Measurements from ENCODE around the gene KRTAP2-1.
"Not testable (repeated sequence)": the region's sequence is repeated elsewhere in the genome, so short reads cannot be mapped to it uniquely, and the experiment has no call there.

Gene KRTAP2-1

DNA sequence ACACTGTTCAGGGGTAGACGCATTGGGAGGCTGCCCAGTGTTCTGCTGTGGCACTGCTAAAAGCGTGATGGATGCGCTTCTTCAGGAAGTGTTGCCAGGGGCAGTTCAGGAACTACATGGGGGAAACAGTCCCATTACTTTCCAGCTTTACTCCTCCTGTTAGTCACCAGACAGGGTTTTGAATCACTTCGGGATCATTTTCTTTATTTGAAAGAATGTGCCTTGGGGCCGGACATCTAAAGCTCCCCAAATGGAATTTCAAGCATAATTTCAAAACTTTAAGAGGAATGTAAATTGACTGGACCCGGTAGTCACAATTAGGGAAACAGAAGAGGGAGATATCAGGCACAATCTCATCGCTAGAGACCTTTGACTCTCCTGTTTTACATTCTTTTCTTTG is 1.3 kb upstream of the KRTAP2-1 start (continued):
- TF ChIP-seq ZNF830 (tag by site-specific recombination; IDR thresholded peaks at IDR 0.05; ENCODE audit: low read depth) (no peak), ZNF558 (tag by site-specific recombination; IDR thresholded peaks at IDR 0.05) (no peak)

DNA sequence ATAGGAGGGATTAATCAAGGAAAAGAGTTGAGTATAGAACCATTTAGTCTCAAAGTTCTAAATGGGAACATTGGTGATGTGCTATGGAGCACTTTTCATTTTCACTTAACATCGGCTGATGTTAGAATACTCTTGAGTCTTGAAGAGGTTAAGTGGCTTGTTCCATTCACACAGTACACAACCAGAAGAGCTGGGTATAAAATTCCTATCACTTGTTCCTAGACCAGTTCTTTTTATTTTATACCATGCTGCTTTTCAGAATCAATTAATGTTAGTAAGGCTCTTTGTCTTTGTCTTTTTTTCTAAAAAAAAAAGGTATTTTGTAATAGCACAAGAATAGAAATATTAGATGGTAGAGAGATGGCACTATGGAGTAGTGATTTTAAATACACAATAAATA is 4.2 kb downstream of the KRTAP2-1 start:
- no peak for TF ChIP-seq ZNF404 (tag by site-specific recombination; IDR thresholded peaks at IDR 0.05)
- TF ChIP-seq, protein P1, sequence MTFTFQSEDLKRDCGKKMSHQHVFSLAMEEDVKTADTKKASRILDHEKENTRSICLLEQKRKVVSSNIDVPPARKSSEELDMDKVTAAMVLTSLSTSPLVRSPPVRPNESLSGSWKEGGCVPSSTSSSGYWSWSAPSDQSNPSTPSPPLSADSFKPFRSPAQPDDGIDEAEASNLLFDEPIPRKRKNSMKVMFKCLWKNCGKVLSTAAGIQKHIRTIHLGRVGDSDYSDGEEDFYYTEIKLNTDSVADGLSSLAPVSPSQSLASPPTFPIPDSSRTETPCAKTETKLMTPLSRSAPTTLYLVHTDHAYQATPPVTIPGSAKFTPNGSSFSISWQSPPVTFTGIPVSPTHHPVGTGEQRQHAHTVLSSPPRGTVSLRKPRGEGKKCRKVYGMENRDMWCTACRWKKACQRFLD (tag by site-specific recombination; IDR thresholded peaks at IDR 0.05) = no peak
- no peak for TF ChIP-seq ZNF416 (tag by site-specific recombination; IDR thresholded peaks at IDR 0.05)
- TF ChIP-seq, protein P2, sequence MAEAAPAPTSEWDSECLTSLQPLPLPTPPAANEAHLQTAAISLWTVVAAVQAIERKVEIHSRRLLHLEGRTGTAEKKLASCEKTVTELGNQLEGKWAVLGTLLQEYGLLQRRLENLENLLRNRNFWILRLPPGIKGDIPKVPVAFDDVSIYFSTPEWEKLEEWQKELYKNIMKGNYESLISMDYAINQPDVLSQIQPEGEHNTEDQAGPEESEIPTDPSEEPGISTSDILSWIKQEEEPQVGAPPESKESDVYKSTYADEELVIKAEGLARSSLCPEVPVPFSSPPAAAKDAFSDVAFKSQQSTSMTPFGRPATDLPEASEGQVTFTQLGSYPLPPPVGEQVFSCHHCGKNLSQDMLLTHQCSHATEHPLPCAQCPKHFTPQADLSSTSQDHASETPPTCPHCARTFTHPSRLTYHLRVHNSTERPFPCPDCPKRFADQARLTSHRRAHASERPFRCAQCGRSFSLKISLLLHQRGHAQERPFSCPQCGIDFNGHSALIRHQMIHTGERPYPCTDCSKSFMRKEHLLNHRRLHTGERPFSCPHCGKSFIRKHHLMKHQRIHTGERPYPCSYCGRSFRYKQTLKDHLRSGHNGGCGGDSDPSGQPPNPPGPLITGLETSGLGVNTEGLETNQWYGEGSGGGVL (tag by site-specific recombination; IDR thresholded peaks at IDR 0.05) = no peak
- TF ChIP-seq ZNF169 (tag by site-specific recombination; IDR thresholded peaks at IDR 0.05) = no peak
- no peak for TF ChIP-seq ZSCAN30 (tag by site-specific recombination; IDR thresholded peaks at IDR 0.05)
- TF ChIP-seq ZNF202 (tag by site-specific recombination; IDR thresholded peaks at IDR 0.05; ENCODE audit: borderline replicate concordance) = no peak
- TF ChIP-seq ZIC2 (tag by site-specific recombination; IDR thresholded peaks at IDR 0.05) = no peak
- no peak for TF ChIP-seq PBX3 (CRISPR knock-in tag; IDR thresholded peaks at IDR 0.05)
- no peak for TF ChIP-seq ZNF10 (tag by site-specific recombination; IDR thresholded peaks at IDR 0.05)
- no peak for TF ChIP-seq ZNF626 (tag by site-specific recombination; IDR thresholded peaks at IDR 0.05)
- TF ChIP-seq ZNF621 (tag by site-specific recombination; IDR thresholded peaks at IDR 0.05) = no peak
- no peak for TF ChIP-seq ZFP41 (tag by site-specific recombination; IDR thresholded peaks at IDR 0.05; ENCODE audit: borderline replicate concordance)
- TF ChIP-seq ZBTB20 (tag by site-specific recombination; IDR thresholded peaks at IDR 0.05) = no peak
- no peak for TF ChIP-seq ZNF623 (tag by site-specific recombination; IDR thresholded peaks at IDR 0.05)
- no peak for TF ChIP-seq GLI2 (tag by site-specific recombination; IDR thresholded peaks at IDR 0.05; ENCODE audit: borderline replicate concordance, low read depth)
- no peak for TF ChIP-seq ZNF776 (tag by site-specific recombination; IDR thresholded peaks at IDR 0.05; ENCODE audit: borderline replicate concordance)
- ChIA-PET CTCF (interaction anchor here (1.0 to 1.5 kb wide), 2 partner anchors 15 to 79 kb away, joined by 3 read pairs; no protein-coding TSS in a partner anchor), POLR2A (no interaction called here)
- Histone ChIP-seq H3K36me3 (ENCODE audit: control insufficient read depth in 2 of 2, insufficient read depth in 1 of 2, low read length in 2 of 2) (no peaks in the 10 kb centered on the region), H3K27ac (ENCODE audit: extremely low read depth, low read depth, low read length) (no peak overlapping the region), H3K9me3 (ENCODE audit: control insufficient read depth, insufficient read depth, low read depth, low read length) (no peaks in the 10 kb centered on the region; the same call in 1 of the 2 replicates), H3K4me3 (ENCODE audit: low read depth, low read length) (no peak overlapping the region), H3K4me1 (ENCODE audit: control insufficient read depth, insufficient read depth, low read length) (no peaks in the 10 kb centered on the region)

GRCh38 chr17:41040783-41041571 is 6.1 kb downstream of the KRTAP2-1 start, which contains the start of gene KRTAP1-1:
Gene KRTAP1-1, minus strand, starts transcription at chr17:41041450. Its CDS starts 53 bp downstream, at chr17:41041397.
- H3K9me3 ChIP-seq (ENCODE audit: control insufficient read depth, insufficient read depth, low read depth, low read length); H3K4me3 ChIP-seq (ENCODE audit: low read depth, low read length); H3K36me3 ChIP-seq (ENCODE audit: control insufficient read depth in 2 of 2, insufficient read depth in 1 of 2, low read length in 2 of 2); H3K27ac ChIP-seq (ENCODE audit: extremely low read depth, low read depth, low read length); POLR2A ChIA-PET; H3K4me1 ChIP-seq (ENCODE audit: control insufficient read depth, insufficient read depth, low read length): not testable (repeated sequence)
- TF ChIP-seq SCRT2 (tag by site-specific recombination; IDR thresholded peaks at IDR 0.05) = 0 out of 2 replicates have a peak, but pooled peaks have one; percentile 29
- CTCF ChIA-PET = interaction anchor here (0.6 to 0.7 kb wide), 3 partner anchors 164 to 472 kb away, joined by 3 to 4 read pairs (median 3); no protein-coding TSS in a partner anchor
